Heart right ventricle (tissue), 16 donors: Measurements from ENCODE around the gene PPP5C. TPM values are rescaled to one million over a fixed set of nuclear protein-coding genes. Genes with fewer than 3 reads are reported as not detected.

Source experiments
- ATAC-seq, 8 donors: fragments of 200-7000 bp; cut with Tn5 transposase; one replicate each; pipeline ENCODE4 v1.9.1; 2020; ENCODE audit warnings: mild to moderate bottlenecking in 8 of 8, moderate library complexity in 8 of 8, moderate number of reproducible peaks in 1 of 8
- DNase-seq, 2 donors: peaks; one replicate each; pipeline ENCODE4 v3.0.0-alpha.2; 2020
- H3K27ac ChIP-seq, 10 donors: fragments of 200-600 bp; sonication (generic) in 2 of 10; one replicate each; pipeline versions ENCODE4 v1.5.0 to v1.8.0; 2020 to 2022; ENCODE audit warnings: mild to moderate bottlenecking in 3 of 10
- H3K27me3 ChIP-seq, 7 donors: fragments of 200-600 bp; one replicate each; pipeline ENCODE4 v1.8.0; 2021 to 2022; ENCODE audit warnings: mild to moderate bottlenecking in 2 of 7
- H3K36me3 ChIP-seq, 9 donors: fragments of 200-600 bp; sonication (generic) in 1 of 9; one replicate each; pipeline versions ENCODE4 v1.5.0 to v1.8.0; 2020 to 2022; ENCODE audit warnings: mild to moderate bottlenecking in 2 of 9
- H3K4me1 ChIP-seq, 9 donors: fragments of 200-600 bp; sonication (generic) in 1 of 9; one replicate each; pipeline versions ENCODE4 v1.5.0 to v1.8.0; 2020 to 2022; ENCODE audit warnings: mild to moderate bottlenecking in 4 of 9
- H3K4me3 ChIP-seq, 10 donors: fragments of 200-600 bp; sonication (generic) in 2 of 10; one replicate each; pipeline versions ENCODE4 v1.5.0 to v1.8.0; 2020 to 2022; ENCODE audit warnings: mild to moderate bottlenecking in 7 of 10, moderate library complexity in 2 of 10
- H3K9me3 ChIP-seq, 11 donors: fragments of 200-600 bp in 10 of 11; sonication (generic) in 2 of 11; one replicate each; pipeline versions ENCODE4 v1.5.0 to v1.8.0; 2013 to 2022; ENCODE audit warnings: mild to moderate bottlenecking in 2 of 11, control low read depth in 1 of 11, moderate library complexity in 1 of 11
- WGBS, 2 donors: extraction: QIAGEN DNeasy Blood & Tissue Kit; methylation state at CpG; one replicate each; pipeline ENCODE4 v1.1.7; 2013; ENCODE audit warnings: inconsistent platforms in 1 of 2; 5-methylcytosine and 5-hydroxymethylcytosine counted together
- intact Hi-C, 10 donors: fragments of 100-400 bp; cut with DNase I; formaldehyde crosslinking; loops; one replicate each; pipeline versions ENCODE4 v1.11.1 to v1.14.2; 2022
- polyA plus RNA-seq, 2 donors: library from polyadenylated mRNA; stranded (reverse); fragments of 200-250 nt; gene quantifications; one replicate each; pipeline ENCODE4 v1.2.3, GENCODE V29; 2013
- total RNA-seq, 10 donors: library from RNA; stranded (reverse); fragmentation: NEBNext Ultra II Directional in 3 of 10; extraction: Animal tissue kit (Norgen Biotek cat#: 25700) in 3 of 10; gene quantifications; one replicate each; pipeline versions ENCODE4 v1.2.1 to v1.2.4, GENCODE V29; 2021 to 2023
- TF ChIP-seq, protein P1 (sequence below), 9 donors: fragments of 200-600 bp; sonication (generic) in 2 of 9; IDR thresholded peaks; one replicate each; pipeline versions ENCODE4 v1.5.0 to v1.8.0; 2021 to 2022; ENCODE audit warnings: antibody characterized with exemption in 9 of 9, mild to moderate bottlenecking in 5 of 9, moderate library complexity in 1 of 9
- donor health status: Arrhythmogenic right ventricular cardiomyopathy.
- donor health status: ischemic (EF 13 %, LVEDD 7.1; RV severe dilation, severe dysfunction).
- donor health status: healthy with polysubstance abuse.
- donor health status: DM: no; HTN: yes; CAD: no.
- donor health status: DM: no; HTN: no; CAD: no.
- donor health status: ischemic (EF 25% LVEDD 6.9; RV normal size, moderate dysfunction).
- donor health status: ischemic (EF 25% LVEDD 5.7; RV mildly dilated, moderate dysfunction).
- donor health status: healthy.
- donor health status: DM: yes; HTN: yes; CAD: no.
- donor health status: Ischemic cardiomyopathy.
- donor health status: ischemic (EF 35%, LVEDD 5.7; RV mildly dilated, moderate dysfunction).
- donor health status: nonischemic (EF 11% LVEDD 7.7; RV severe dilation, severe dysfunction).
- donor health status: DM: yes; HTN: yes; CAD: no.
- donor health status: PGD.
- donor health status: ischemic (EF 29% LVEDD 5.4; RV normal size, mild dysfunction).
- donor health status: nonischemic (EF 23%, LVEDD 6.1; RV moderate dilation, normal function).

The PPP5C gene
- total and polyA plus RNA-seq, 12 donors: 51.6 to 89.5 (median 76.5) TPM

- Histone ChIP-seq H3K4me1 (peaks cover 11 to 59% (median 30%) of the 10 kb centered on the region in 9 donors), H3K9me3 (no peaks in the 10 kb centered on the region), H3K36me3 (peaks cover 0 to 77% (median 25%) of the 10 kb centered on the region in 9 donors), H3K4me3 (no peak overlapping the region), H3K27me3 (no peaks in the 10 kb centered on the region), H3K27ac (peak overlapping the region in 7 of 10 donors; percentile 27 to 63 (median 48))
- DNase-seq: no peak
- no peak for ATAC-seq
- TF ChIP-seq, protein P1, sequence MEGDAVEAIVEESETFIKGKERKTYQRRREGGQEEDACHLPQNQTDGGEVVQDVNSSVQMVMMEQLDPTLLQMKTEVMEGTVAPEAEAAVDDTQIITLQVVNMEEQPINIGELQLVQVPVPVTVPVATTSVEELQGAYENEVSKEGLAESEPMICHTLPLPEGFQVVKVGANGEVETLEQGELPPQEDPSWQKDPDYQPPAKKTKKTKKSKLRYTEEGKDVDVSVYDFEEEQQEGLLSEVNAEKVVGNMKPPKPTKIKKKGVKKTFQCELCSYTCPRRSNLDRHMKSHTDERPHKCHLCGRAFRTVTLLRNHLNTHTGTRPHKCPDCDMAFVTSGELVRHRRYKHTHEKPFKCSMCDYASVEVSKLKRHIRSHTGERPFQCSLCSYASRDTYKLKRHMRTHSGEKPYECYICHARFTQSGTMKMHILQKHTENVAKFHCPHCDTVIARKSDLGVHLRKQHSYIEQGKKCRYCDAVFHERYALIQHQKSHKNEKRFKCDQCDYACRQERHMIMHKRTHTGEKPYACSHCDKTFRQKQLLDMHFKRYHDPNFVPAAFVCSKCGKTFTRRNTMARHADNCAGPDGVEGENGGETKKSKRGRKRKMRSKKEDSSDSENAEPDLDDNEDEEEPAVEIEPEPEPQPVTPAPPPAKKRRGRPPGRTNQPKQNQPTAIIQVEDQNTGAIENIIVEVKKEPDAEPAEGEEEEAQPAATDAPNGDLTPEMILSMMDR (IDR thresholded peaks at IDR 0.05): no peak
- intact Hi-C loops: no loop called here
- 89 to 92% methylated on average over 9 of the region's 9 CpGs for WGBS, 2 donors
Measured at GRCh38 chr19:46356149-46357055, 9.5 kb downstream of the PPP5C start.

GRCh38 chr19:46357846-46358583 lies 11.1 kb downstream of the PPP5C start:
- TF ChIP-seq, protein P1 (IDR thresholded peaks at IDR 0.05): no peak
- Histone ChIP-seq H3K4me3 (no peak overlapping the region), H3K27me3 (no peaks in the 10 kb centered on the region), H3K36me3 (peaks cover 0 to 76% (median 25%) of the 10 kb centered on the region in 9 donors), H3K4me1 (peaks cover 3 to 43% (median 16%) of the 10 kb centered on the region in 9 donors), H3K9me3 (no peaks in the 10 kb centered on the region), H3K27ac (no peak overlapping the region)
- intact Hi-C loops: no loop called here
- ATAC-seq (no peak), DNase-seq (no peak)
- WGBS, 2 donors: 85 to 86% methylated on average over 7 of the region's 7 CpGs

- intact Hi-C loops: no loop called here
- ATAC-seq (no peak), DNase-seq (no peak)
- no peaks in the 10 kb centered on the region for H3K9me3 ChIP-seq
- no peak overlapping the region for H3K27ac ChIP-seq
- H3K4me1 ChIP-seq: peaks cover 0 to 22% (median 6%) of the 10 kb centered on the region in 9 donors
- no peak overlapping the region for H3K4me3 ChIP-seq
- TF ChIP-seq, protein P1 (IDR thresholded peaks at IDR 0.05): no peak
- H3K36me3 ChIP-seq: peaks cover 0 to 76% (median 9%) of the 10 kb centered on the region in 9 donors
- 67 to 75% methylated on average over 2 of the region's 2 CpGs for WGBS, 2 donors
- H3K27me3 ChIP-seq: no peaks in the 10 kb centered on the region
Measured at GRCh38 chr19:46361915-46362314, 15.0 kb downstream of the PPP5C start.

DNA sequence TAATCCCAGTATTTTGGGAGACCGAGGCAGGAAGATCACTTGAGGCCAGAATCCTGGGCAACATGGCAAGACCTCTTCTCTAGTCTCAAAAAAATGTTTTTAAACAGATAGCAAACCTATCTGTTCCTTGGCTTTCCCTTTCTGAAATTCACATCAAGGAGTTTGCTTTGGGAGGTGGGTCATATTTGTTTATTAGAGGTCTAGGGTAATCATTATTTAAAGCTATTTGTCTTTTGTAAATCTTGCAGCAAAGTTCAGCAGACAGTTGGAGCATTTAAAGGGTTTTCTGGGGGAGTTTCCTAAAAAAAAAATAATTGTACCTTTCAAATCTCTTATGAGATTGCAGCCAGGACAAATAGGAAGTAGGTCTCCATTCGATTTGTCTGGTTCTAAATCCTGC lies 17.5 kb downstream of the PPP5C start:
- WGBS, 2 donors: 90 to 96% methylated on average over 2 of the region's 2 CpGs
- DNase-seq: no peak
- Histone ChIP-seq H3K36me3 (peaks cover 0 to 77% (median 2%) of the 10 kb centered on the region in 9 donors), H3K4me3 (no peak overlapping the region), H3K9me3 (no peaks in the 10 kb centered on the region), H3K4me1 (peaks cover 2 to 22% (median 10%) of the 10 kb centered on the region in 9 donors), H3K27me3 (no peaks in the 10 kb centered on the region), H3K27ac (no peak overlapping the region)
- intact Hi-C loops: no loop called here
- ATAC-seq: no peak
- TF ChIP-seq, protein P1 (IDR thresholded peaks at IDR 0.05): no peak
